ENCODE results near the gene ALG1. TPM values are rescaled to one million over a fixed set of nuclear protein-coding genes. Genes with fewer than 3 reads are reported as not detected.
A peak's percentile ranks its signal among the peaks of the same experiment; 100 is the strongest.

Gene ALG1
- total and polyA plus RNA-seq, 10 of the 15 experiments (the other 5 are each of a cell fraction or from before 2014, with no cell fraction given) = 1.5 to 43.2 (median 23.8) TPM

GRCh38 chr16:5097470-5098220 lies 26.0 kb downstream of the ALG1 start, which contains the start of gene EEF2KMT (continued):
- TF ChIP-seq BHLHE40 (IDR thresholded peaks at IDR 0.05; ENCODE audit: borderline replicate concordance in 1 of 2, low read depth in 2 of 2, low read length in 1 of 2) (peak in 1 of 2 experiments; percentile 77; a peak in 2 of 4 replicates), IKZF1 (conservative IDR thresholded peaks at IDR 0.05) (0 out of 2 replicates have a peak, but pooled peaks have one; percentile 30), YY1 (IDR thresholded peaks at IDR 0.05; ENCODE audit: low read depth, low read length) (peak; percentile 88), MEF2B (IDR thresholded peaks at IDR 0.05; ENCODE audit: partially characterized antibody, poor library complexity, severe bottlenecking) (peak; percentile 67), IKZF2 (IDR thresholded peaks at IDR 0.05) (peak in 1 of 2 experiments; percentile 52; a peak in 2 of 4 replicates), MAX (IDR thresholded peaks at IDR 0.05; ENCODE audit: low read depth, low read length) (peak; percentile 17; the same call in 1 of the 2 replicates), HDGF (IDR thresholded peaks at IDR 0.05) (peak; percentile 95; the same call in 1 of the 2 replicates), EGR1 (IDR thresholded peaks at IDR 0.05; ENCODE audit: borderline replicate concordance in 1 of 2, low read depth in 2 of 2, low read length in 2 of 2) (peak in 1 of 2 experiments; percentile 85; a peak in 2 of 3 replicates), IRF3 (IDR thresholded peaks at IDR 0.05) (peak; percentile 22; the same call in 1 of the 2 replicates)
- TF ChIP-seq, protein P1, sequence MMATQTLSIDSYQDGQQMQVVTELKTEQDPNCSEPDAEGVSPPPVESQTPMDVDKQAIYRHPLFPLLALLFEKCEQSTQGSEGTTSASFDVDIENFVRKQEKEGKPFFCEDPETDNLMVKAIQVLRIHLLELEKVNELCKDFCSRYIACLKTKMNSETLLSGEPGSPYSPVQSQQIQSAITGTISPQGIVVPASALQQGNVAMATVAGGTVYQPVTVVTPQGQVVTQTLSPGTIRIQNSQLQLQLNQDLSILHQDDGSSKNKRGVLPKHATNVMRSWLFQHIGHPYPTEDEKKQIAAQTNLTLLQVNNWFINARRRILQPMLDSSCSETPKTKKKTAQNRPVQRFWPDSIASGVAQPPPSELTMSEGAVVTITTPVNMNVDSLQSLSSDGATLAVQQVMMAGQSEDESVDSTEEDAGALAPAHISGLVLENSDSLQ (IDR thresholded peaks at IDR 0.05) = peak; percentile 29; the same call in 1 of the 2 replicates
- TF ChIP-seq, protein P2, sequence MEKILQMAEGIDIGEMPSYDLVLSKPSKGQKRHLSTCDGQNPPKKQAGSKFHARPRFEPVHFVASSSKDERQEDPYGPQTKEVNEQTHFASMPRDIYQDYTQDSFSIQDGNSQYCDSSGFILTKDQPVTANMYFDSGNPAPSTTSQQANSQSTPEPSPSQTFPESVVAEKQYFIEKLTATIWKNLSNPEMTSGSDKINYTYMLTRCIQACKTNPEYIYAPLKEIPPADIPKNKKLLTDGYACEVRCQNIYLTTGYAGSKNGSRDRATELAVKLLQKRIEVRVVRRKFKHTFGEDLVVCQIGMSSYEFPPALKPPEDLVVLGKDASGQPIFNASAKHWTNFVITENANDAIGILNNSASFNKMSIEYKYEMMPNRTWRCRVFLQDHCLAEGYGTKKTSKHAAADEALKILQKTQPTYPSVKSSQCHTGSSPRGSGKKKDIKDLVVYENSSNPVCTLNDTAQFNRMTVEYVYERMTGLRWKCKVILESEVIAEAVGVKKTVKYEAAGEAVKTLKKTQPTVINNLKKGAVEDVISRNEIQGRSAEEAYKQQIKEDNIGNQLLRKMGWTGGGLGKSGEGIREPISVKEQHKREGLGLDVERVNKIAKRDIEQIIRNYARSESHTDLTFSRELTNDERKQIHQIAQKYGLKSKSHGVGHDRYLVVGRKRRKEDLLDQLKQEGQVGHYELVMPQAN (conservative IDR thresholded peaks at IDR 0.05) = peak; percentile 80

Data from GM12878 (cell line).